ENCODE measurements around the gene CARD10. TPM values are rescaled to one million over a fixed set of nuclear protein-coding genes. Genes with fewer than 3 reads are reported as not detected.
A peak's percentile ranks its signal among the peaks of the same experiment; 100 is the strongest.

The CARD10 gene
- total and polyA plus RNA-seq, 2 of the 13 experiments (the other 11 are each of a cell fraction or from before 2014, with no cell fraction given) = 35.2 to 55.8 TPM

DNA sequence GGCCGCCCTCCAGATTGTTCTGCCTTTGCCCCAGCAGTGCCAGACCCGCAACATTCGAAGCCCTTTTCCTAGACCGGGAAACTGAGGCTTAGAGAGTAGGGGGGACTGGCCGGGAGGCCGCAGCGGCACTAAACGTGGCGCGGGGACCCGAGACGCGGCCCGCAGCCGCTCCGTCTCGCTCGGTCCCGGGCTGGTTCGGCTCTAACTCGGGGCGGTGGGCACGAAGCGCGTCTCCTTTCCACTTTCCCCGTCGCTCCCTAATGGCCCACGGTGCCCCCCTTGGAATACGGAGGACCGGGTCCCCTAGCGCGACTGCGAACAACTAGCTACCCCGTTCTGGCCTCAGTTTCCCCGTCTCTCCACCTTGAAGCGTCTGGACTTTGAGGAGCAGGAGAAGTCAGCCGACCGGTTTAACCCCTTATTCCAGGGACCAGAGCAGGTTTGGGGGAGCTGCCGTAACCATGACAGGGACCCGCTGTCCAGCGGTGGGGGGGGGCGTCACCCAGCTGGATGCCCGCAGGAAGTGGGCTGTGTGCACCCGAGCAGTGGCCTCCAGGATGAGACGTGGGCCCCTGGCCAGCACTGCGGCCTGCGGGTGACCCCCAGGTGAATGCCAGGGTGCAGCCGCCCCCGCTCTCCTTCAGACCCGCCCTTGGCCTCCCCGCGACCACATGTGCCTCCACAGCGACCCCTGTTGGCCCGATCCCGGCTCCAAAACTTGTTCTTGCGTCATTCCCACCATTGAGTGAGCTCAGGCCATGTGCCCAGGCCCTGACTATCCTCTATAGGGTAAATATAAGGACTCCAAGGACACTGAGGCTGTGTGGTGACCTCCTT lies 42.2 kb upstream of the CARD10 start (continued):
- TF ChIP-seq, protein P1, sequence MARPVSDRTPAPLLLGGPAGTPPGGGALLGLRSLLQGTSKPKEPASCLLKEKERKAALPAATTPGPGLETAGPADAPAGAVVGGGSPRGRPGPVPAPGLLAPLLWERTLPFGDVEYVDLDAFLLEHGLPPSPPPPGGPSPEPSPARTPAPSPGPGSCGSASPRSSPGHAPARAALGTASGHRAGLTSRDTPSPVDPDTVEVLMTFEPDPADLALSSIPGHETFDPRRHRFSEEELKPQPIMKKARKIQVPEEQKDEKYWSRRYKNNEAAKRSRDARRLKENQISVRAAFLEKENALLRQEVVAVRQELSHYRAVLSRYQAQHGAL (CRISPR knock-in tag; IDR thresholded peaks at IDR 0.05; ENCODE audit: not compliant biosample characterization) = no peak
- TF ChIP-seq HNF4G (IDR thresholded peaks at IDR 0.05; ENCODE audit: borderline replicate concordance, low read depth, low read length) = peak; percentile 10; the same call in 1 of the 2 replicates
- peak; percentile 65; the same call in 1 of the 2 replicates for TF ChIP-seq HNF4G (CRISPR knock-in tag; IDR thresholded peaks at IDR 0.05; ENCODE audit: borderline replicate concordance, low read depth)
- no peak for TF ChIP-seq PRPF4 (IDR thresholded peaks at IDR 0.05; ENCODE audit: low read depth, low read length, poor library complexity, severe bottlenecking)
- TF ChIP-seq, protein P2, sequence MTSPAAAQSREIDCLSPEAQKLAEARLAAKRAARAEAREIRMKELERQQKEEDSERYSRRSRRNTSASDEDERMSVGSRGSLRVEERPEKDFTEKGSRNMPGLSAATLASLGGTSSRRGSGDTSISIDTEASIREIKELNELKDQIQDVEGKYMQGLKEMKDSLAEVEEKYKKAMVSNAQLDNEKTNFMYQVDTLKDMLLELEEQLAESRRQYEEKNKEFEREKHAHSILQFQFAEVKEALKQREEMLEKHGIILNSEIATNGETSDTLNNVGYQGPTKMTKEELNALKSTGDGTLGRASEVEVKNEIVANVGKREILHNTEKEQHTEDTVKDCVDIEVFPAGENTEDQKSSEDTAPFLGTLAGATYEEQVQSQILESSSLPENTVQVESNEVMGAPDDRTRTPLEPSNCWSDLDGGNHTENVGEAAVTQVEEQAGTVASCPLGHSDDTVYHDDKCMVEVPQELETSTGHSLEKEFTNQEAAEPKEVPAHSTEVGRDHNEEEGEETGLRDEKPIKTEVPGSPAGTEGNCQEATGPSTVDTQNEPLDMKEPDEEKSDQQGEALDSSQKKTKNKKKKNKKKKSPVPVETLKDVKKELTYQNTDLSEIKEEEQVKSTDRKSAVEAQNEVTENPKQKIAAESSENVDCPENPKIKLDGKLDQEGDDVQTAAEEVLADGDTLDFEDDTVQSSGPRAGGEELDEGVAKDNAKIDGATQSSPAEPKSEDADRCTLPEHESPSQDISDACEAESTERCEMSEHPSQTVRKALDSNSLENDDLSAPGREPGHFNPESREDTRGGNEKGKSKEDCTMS (CRISPR knock-in tag; conservative IDR thresholded peaks at IDR 0.05) = no peak
- no peak for TF ChIP-seq MTA3 (CRISPR knock-in tag; IDR thresholded peaks at IDR 0.05)
- no peak for TF ChIP-seq NFE2L2 (IDR thresholded peaks at IDR 0.05; ENCODE audit: low read length)
- TF ChIP-seq ZNF143 (CRISPR knock-in tag; IDR thresholded peaks at IDR 0.05) = no peak
- TF ChIP-seq, protein P3, sequence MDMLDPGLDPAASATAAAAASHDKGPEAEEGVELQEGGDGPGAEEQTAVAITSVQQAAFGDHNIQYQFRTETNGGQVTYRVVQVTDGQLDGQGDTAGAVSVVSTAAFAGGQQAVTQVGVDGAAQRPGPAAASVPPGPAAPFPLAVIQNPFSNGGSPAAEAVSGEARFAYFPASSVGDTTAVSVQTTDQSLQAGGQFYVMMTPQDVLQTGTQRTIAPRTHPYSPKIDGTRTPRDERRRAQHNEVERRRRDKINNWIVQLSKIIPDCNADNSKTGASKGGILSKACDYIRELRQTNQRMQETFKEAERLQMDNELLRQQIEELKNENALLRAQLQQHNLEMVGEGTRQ (IDR thresholded peaks at IDR 0.05; ENCODE audit: low read depth, low read length) = peak; percentile 26; the same call in 1 of the 2 replicates
- TF ChIP-seq, protein P3 (CRISPR knock-in tag; IDR thresholded peaks at IDR 0.05; ENCODE audit: borderline replicate concordance) = no peak; the same call in 1 of the 2 replicates
- TF ChIP-seq IRF9 (CRISPR knock-in tag; IDR thresholded peaks at IDR 0.05; ENCODE audit: borderline replicate concordance) = peak; percentile 79
- TF ChIP-seq BCL6 (CRISPR knock-in tag; IDR thresholded peaks at IDR 0.05) = peak; percentile 72
- TF ChIP-seq GTF2F1 (IDR thresholded peaks at IDR 0.05; ENCODE audit: low read length) = 0 out of 2 replicates have a peak, but pooled peaks have one; percentile 69
- peak; percentile 83 for TF ChIP-seq MNT (IDR thresholded peaks at IDR 0.05)
- peak; percentile 73 for TF ChIP-seq WIZ (CRISPR knock-in tag; IDR thresholded peaks at IDR 0.05)
- TF ChIP-seq ZEB1 (IDR thresholded peaks at IDR 0.05; ENCODE audit: insufficient replicate concordance, low read depth) = peak; percentile 45
- no peak for TF ChIP-seq RFX3 (CRISPR knock-in tag; IDR thresholded peaks at IDR 0.05)
- TF ChIP-seq ZNF430 (CRISPR knock-in tag; IDR thresholded peaks at IDR 0.05) = peak; percentile 83; the same call in 1 of the 2 replicates

All from HepG2 (cell line).